NCI-H526 treated with DMSO at 0.1 percent for 48 hours (cell line): ENCODE data around the gene LRRN4CL.
"Not testable (repeated sequence)": the region's sequence is repeated elsewhere in the genome, so short reads cannot be mapped to it uniquely, and the experiment has no call there.

Experiments
- DNase-seq: peaks from one replicate; lab custom pipeline; 2025; lab: John Stamatoyannopoulos, UW

Gene LRRN4CL

DNA sequence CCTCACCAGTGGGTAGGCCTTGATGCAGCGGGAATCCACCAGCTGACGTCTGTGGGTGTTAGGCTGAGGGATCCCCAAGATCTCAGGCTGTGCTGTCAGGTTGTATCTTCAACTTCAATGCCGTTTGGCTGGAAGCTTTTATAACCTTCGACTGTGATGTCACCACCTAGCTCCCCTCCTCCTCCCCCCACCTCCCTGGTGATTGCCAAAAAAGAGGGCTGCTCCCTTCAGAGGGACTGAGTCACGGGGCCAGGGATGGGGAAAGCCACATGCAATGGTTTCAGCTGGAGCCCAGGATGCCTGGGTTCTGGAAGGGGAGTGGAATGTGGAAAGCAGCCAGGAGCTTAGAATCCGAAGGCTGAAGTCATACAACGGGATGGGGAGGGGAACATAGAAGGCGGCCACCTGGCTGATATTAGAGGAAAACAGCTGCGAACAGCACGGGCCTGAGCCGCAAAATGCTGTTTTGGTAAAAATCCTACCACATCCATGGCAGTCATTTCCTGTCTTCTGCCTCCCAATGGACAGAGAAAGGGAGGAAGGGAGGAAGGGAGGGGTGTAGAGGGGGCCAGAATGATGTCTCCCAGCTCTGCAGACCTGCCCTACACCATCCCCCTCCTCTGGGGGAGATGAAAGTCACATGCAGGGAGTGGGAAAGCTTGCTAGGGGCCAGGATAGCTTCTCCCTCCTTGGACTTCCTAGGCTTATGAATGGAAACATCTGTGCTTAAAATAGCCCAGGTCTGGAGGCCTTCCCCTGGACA lies at the start of gene LRRN4CL:
Gene LRRN4CL, minus strand, starts transcription at position 110 of the 763 bp plus-strand sequence. CDS start 1,022 bp downstream, outside the sequence.
- DNase-seq, result no peak

DNA sequence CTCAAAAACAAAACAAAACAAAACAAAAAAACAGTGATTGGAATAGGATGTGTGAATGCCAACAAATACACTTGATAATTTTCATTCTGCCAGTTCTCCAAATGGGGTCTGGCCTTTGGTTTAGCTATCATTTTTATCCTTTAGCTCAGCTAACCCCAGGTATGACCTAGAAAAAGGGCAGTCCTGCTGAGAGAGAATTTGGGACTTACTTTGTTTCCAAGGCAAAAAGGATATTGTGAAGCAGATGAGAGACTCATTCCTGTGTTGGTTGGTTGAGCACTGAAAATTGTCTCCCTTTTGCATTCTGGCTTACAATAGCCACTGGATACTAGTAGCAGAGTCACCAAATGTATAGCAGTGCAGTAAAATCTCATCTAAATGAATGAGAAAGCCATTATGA lies 47.9 kb upstream of the LRRN4CL start:
- DNase-seq, result no peak

- no peak for DNase-seq
Observed at GRCh38 chr11:62732830-62733229, 43.5 kb upstream of the LRRN4CL start.

DNA sequence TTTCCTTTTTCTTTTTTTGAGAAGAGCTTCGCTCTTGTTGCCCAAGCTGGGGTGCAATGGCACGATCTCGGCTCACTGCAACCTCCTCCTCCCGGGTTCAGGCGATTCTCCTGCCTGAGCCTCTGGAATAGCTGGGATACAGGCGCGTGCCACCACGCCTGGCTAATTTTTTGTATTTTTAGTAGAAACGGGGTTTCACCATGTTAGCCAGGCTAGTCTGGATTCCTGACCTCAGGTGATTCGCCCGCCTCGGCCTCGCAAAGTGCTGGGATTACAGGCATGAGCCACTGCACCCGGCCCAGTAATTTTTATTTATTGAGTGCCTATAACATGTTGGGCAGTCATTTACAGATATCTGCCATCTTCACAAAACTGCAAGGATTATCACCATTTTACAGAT lies 40.7 kb upstream of the LRRN4CL start:
- not testable (repeated sequence) for DNase-seq

GRCh38 chr11:62728171-62728988 lies 39.0 kb upstream of the LRRN4CL start, which contains the start of gene TTC9C:
TSS of gene TTC9C (plus strand) at chr11:62728486. CDS start at chr11:62728849, 363 bp downstream.
- DNase-seq, result peak; percentile 83

DNA sequence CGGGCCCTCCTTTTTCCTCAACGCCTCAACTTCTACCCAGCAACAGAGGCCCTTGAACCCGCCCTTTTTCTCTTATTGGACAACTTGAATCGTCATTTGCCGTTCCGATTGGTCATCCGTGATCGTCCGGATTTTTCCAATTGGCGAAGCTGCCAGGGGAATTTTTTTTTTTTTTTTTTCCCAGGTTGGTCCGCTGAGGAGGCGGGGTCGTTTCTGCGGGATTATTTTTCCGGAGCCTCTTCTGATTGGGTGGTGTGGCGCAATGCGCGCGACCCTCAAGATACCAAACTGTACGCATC lies 38.5 kb upstream of the LRRN4CL start:
- peak; percentile 98 for DNase-seq

- peak; percentile 99 for DNase-seq
Observed at GRCh38 chr11:62727165-62727871, 38.0 kb upstream of the LRRN4CL start, which contains the start of gene HNRNPUL2. TSS of gene HNRNPUL2 (minus strand) at chr11:62727457. CDS start at chr11:62727156, 301 bp downstream.

GRCh38 chr11:62726915-62727164 lies 37.5 kb upstream of the LRRN4CL start:
- DNase-seq, result no peak

DNA sequence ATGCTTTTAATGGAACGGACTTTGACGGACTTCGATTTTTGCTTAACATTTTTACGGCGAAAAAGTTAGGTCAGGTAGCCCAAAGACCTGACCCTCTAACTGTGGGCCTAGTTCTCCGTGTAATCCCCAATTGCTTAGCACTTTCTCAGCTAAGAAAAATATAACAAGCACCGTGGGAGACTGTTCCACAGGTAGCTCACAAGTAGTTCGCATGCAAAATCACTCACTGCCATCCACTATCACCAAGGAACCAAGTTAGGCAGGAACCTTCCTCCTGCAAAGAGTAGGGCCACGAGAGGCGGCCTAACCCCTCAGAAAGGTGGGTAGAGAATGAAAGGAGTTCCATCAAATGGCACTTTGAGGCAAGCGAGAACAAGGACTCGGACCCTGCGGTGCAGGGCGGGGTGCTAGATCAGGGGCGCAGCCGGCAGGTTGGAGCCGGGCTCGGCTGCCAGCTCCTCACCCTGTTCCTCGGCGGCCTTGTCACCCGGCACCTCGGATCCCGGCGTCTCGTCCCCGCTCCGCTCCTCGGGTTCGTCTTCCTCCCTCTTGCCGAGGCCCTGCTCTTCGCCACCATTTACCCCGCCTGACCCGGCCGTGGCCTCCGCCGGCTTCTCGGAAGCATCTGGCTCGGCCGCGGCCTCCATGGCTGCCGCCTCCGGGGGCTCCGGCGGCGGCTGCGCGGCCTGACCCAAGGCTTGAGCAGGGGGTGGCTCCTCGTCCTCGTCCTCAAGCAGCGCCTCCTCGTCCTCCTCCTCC lies 37.0 kb upstream of the LRRN4CL start:
- no peak for DNase-seq

DNA sequence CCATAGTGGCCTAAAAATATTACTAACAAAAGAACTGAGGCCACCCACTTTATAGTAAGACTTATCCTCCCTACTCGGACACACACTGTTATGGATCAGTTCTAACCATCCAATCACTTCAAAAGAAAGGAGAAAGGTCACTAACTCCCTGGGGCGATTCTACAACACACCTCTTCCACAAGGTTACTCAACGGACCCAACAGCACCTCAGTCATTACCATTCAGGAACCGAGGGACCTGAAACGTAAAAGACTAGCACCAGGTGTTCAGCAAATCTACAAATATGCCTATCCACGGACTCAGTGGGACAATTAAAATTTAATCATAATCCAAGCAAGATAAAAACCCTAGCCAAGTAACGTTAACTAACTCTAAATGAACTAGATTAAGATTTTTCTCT lies 36.3 kb upstream of the LRRN4CL start:
- no peak for DNase-seq

GRCh38 chr11:62724171-62724570 lies 34.8 kb upstream of the LRRN4CL start:
- DNase-seq, result no peak

GRCh38 chr11:62721994-62722393 lies 32.7 kb upstream of the LRRN4CL start:
- DNase-seq, result no peak

DNA sequence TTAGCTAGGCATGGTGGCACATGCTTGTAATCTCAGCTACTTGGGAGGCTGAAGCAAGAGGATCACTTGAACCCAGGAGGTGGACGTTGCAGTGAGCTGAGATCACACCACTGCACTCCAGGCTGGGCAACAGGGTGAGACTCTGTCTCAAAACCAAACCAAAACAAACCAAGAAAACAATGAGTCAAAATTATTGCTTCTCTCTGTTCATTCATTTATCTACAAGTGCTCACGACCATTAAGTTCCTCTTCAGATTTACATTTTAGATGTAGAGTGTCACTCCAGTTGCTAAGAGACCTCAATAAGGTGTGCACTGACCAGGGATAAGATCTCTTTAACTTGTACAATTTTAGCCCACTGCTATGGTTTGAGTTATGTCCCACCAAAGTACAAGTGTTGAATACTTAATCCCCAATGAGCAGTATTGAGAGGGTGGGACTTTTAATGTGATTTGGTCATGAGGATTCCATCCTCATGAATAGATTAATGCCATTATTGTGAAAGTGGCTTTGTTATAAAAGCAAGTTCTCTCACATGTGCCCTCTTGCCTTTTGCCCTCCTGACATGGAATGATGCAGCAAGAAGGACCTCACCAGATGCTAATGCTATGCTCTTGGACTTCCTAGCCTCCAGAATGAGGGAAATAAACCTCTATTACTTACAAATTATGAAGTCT lies 30.1 kb upstream of the LRRN4CL start:
- DNase-seq, result no peak

GRCh38 chr11:62716816-62717215 lies 27.5 kb upstream of the LRRN4CL start:
- DNase-seq, result no peak

GRCh38 chr11:62716206-62716605 lies 26.9 kb upstream of the LRRN4CL start:
- DNase-seq, result no peak

GRCh38 chr11:62715150-62716130 lies 26.1 kb upstream of the LRRN4CL start:
- no peak for DNase-seq

DNA sequence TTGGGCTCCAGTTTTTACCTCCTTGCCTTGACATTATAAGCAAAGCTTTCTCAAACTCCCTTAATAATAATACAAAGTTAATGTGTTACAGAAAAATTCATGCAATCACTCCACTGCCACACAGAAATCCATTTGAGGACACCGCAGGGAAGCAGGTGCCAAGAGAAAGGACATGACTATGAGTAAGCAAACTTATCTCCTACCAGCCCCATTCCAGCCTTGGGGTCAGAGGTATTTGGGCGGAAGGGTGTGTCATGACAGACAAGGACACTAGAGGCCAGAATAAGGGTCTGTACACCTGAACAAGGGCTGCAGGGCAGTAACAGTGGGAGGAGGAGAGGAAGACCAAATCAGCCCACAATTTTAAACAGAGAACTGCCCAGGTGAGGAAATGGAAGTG lies 24.0 kb upstream of the LRRN4CL start:
- DNase-seq, result no peak

DNA sequence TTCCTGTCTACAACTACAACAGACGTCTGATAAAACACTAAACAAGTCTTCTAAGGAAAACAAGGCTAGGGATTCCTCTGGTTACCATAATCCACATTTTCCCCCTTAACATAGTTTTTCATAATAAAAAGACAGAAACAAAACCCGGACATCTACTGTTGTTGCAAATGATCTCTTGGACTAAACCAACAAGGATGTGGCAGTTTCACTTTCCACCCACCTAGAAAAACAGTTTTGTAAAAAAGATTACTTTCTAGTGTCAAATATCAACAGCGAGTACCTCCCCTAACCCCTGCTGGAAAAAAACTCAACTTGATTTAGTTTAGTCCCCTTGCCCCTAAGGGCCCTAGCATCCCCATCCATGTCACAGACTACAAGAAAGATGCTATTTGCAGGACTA lies 23.5 kb upstream of the LRRN4CL start:
- DNase-seq, result no peak

DNA sequence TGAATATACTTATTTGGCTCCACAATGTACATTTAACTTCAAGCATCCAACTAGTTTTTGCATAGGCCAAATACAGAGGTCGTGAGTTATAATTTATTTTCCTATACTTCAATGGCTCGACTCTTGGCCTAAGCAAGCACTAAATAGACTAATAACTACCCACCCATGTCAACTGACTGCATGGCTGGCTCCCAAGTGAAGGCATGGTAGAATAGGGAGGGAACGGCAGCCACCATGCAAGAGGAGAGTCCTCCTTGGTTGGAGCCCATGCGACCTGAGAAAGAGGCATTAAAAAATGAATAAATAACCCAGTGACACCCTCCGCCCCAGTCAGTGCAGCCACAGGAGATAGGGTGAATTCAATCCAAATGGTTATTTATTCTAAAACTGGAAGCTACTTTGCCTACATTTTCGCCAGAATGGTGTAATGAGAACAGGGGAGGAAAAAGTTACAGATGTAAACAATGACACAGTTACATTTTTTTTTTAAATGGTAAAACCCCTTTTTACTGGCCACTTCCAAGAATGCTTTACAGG lies 23.0 kb upstream of the LRRN4CL start:
- DNase-seq, result no peak

DNA sequence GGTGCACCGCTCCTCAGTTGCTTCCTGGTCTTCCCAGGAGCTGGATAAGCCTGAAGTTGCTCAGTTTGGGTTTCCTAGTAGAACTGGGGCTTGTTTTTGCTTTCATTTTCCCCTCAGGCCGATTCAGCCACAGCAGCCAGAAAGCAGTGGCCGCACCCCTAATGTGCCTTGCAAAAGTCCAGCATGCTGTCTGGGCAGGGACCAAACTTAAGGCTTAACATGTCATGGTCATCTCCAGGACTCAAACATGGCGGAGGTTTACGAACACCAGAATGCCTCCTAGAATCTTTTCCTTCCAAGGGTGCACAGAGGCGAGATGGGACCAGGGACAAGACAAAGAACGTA lies 20.6 kb upstream of the LRRN4CL start:
- DNase-seq, result no peak
